Limb (tissue), 2 donors: ENCODE results near the gene E2F4.

Source experiments
- DNase-seq, 2 donors: peaks; one replicate each; pipeline ENCODE4 v3.0.0-alpha.2; 2016; ENCODE audit errors: extremely low spot score in 2 of 2

Gene E2F4

GRCh38 chr16:67247192-67248072, 55.5 kb downstream of the E2F4 start, which contains the start of gene FHOD1:
FHOD1 (minus strand) TSS chr16:67247481; CDS start chr16:67247410, 71 bp downstream.
- peak; percentile 94 to 96 for DNase-seq

- no peak for DNase-seq
Measured at GRCh38 chr16:67248073-67248400, 56.1 kb downstream of the E2F4 start.
